Fibroblast of the aortic adventitia (primary cell): ENCODE measurements around the gene UBFD1. TPM values are rescaled to one million over a fixed set of nuclear protein-coding genes. Genes with fewer than 3 reads are reported as not detected.

Experiments
- DNase-seq: peaks from one replicate; pipeline ENCODE4 v3.0.0-alpha.2; 2010; ENCODE audit warnings: low read depth
- H3K4me3 ChIP-seq: 2 replicates; pipeline ENCODE4 v1.5.1; 2011; ENCODE audit warnings: low read depth, mild to moderate bottlenecking, control low read depth, low read length, moderate library complexity
- CTCF ChIP-seq: IDR thresholded peaks from 2 replicates; pipeline ENCODE4 v1.5.1; 2011; ENCODE audit warnings: mild to moderate bottlenecking, low read length, control low read depth, inconsistent platforms; ENCODE audit not compliant: insufficient read depth
- total RNA-seq: library from RNA; depleted of rRNA; stranded (reverse); fragments of >200 nt; gene quantifications from 2 replicates; pipeline ENCODE4 v1.2.3, GENCODE V29; 2012; ENCODE audit warnings: low replicate concordance

Gene UBFD1
- total RNA-seq, 1 donor: 89.1 TPM

- no peak for DNase-seq
- no peak overlapping the region for H3K4me3 ChIP-seq
- TF ChIP-seq CTCF: no peak
Measured at GRCh38 chr16:23511731-23512130, 45.8 kb upstream of the UBFD1 start.

- no peak overlapping the region for H3K4me3 ChIP-seq
- no peak for TF ChIP-seq CTCF
- DNase-seq: no peak
Measured at GRCh38 chr16:23512168-23512695, 45.3 kb upstream of the UBFD1 start.

GRCh38 chr16:23514381-23515152 is 43.0 kb upstream of the UBFD1 start:
- TF ChIP-seq CTCF: no peak
- DNase-seq: no peak
- H3K4me3 ChIP-seq: no peak overlapping the region

GRCh38 chr16:23515881-23516280 is 41.6 kb upstream of the UBFD1 start:
- no peak for DNase-seq
- no peak for TF ChIP-seq CTCF
- H3K4me3 ChIP-seq: no peak overlapping the region

- no peak for TF ChIP-seq CTCF
- no peak for DNase-seq
- H3K4me3 ChIP-seq: no peak overlapping the region
Measured at GRCh38 chr16:23516366-23517137, 41.0 kb upstream of the UBFD1 start.

- H3K4me3 ChIP-seq: no peak overlapping the region
- TF ChIP-seq CTCF: no peak
- no peak for DNase-seq
Measured at GRCh38 chr16:23518435-23518891, 39.1 kb upstream of the UBFD1 start.
